Stomach (tissue), 9 donors: ENCODE measurements around the gene RPS5. TPM values are rescaled to one million over a fixed set of nuclear protein-coding genes. Genes with fewer than 3 reads are reported as not detected.

ENCODE experiments used
- DNase-seq, 2 donors: peaks; one replicate each; pipeline versions ENCODE4 v3.0.0 to v3.0.0-alpha.2; 2013 to 2019
- H3K27ac ChIP-seq, 5 donors: fragments of 200-600 bp in 4 of 5; sonication (generic) in 4 of 5; one replicate each; pipeline ENCODE4 v1.5.1; 2013 to 2019; ENCODE audit warnings: mild to moderate bottlenecking in 1 of 5, moderate library complexity in 1 of 5
- H3K27me3 ChIP-seq, 3 donors: fragments of 200-600 bp; sonication (generic); one replicate each; pipeline ENCODE4 v1.5.1; 2017 to 2019; ENCODE audit warnings: mixed run types in 1 of 3
- H3K36me3 ChIP-seq, 4 donors: fragments of 200-600 bp; sonication (generic); 1 replicate in 3 of 4; 2 replicates in 1 of 4; pipeline ENCODE4 v1.5.1; 2016 to 2019
- H3K4me1 ChIP-seq, 4 donors: fragments of 200-600 bp; sonication (generic); one replicate each; pipeline ENCODE4 v1.5.1; 2016 to 2019
- H3K4me3 ChIP-seq, 4 donors: fragments of 200-600 bp; sonication (generic) in 3 of 4; one replicate each; pipeline ENCODE4 v1.5.1; 2016 to 2019; ENCODE audit warnings: mild to moderate bottlenecking in 1 of 4
- H3K9me3 ChIP-seq, 4 donors: fragments of 200-600 bp; sonication (generic); one replicate each; pipeline ENCODE4 v1.5.1; 2016 to 2019
- EP300 ChIP-seq: sonication (generic); formaldehyde crosslinking; IDR thresholded peaks from one replicate; pipeline ENCODE4 v1.6.1; 2017; ENCODE audit warnings: antibody characterized with exemption
- POLR2A ChIP-seq, 4 donors: fragments of 450-650 bp; IDR thresholded peaks; one replicate each; pipeline ENCODE4 v1.6.1; 2016; ENCODE audit warnings: antibody characterized with exemption in 4 of 4, control low read depth in 2 of 4, mild to moderate bottlenecking in 1 of 4, moderate library complexity in 1 of 4
- POLR2AphosphoS5 ChIP-seq, 3 donors: sonication (generic); formaldehyde crosslinking; IDR thresholded peaks; one replicate each; pipeline ENCODE4 v1.6.1; 2016; ENCODE audit warnings: antibody characterized with exemption in 3 of 3
- WGBS, 5 donors: extraction: QIAGEN DNeasy Blood & Tissue Kit in 3 of 5; methylation state at CpG; one replicate each; pipeline versions ENCODE4 v1.1.5 to v1.1.7; 2013 to 2018; 5-methylcytosine and 5-hydroxymethylcytosine counted together
- intact Hi-C: fragments of 100-400 bp; cut with DNase I; formaldehyde crosslinking; loops from one replicate; pipeline ENCODE4 v1.15.1; 2023; ENCODE audit warnings: low total_unique reads
- polyA plus RNA-seq, 3 donors: library from polyadenylated mRNA; stranded (reverse); fragments of 200-250 nt; gene quantifications; one replicate each; pipeline ENCODE4 v1.2.3, GENCODE V29; 2013
- total RNA-seq, 5 donors: library from RNA; depleted of rRNA; stranded (reverse); fragments of >200 nt; gene quantifications; one replicate each; pipeline versions ENCODE4 v1.1.0 to v1.2.3, GENCODE V29; 2014 to 2016
- TF ChIP-seq, protein P1 (sequence below), 7 experiments: fragments of 450-650 bp in 4 of 7; fragments of 200-600 bp in 3 of 7; sonication (generic) in 3 of 7; IDR thresholded peaks; one replicate each; pipeline ENCODE4 v1.5.1; 2016 to 2019; ENCODE audit warnings: antibody characterized with exemption in 7 of 7, control low read depth in 2 of 7, mild to moderate bottlenecking in 1 of 7
- donor health status: healthy with polysubstance abuse.
- donor health status: Bipolar disorder and iron deficiency.
- donor health status: healthy.

Gene RPS5
- total and polyA plus RNA-seq, 8 donors, result 801 to 2,322 (median 1,502) TPM

DNA sequence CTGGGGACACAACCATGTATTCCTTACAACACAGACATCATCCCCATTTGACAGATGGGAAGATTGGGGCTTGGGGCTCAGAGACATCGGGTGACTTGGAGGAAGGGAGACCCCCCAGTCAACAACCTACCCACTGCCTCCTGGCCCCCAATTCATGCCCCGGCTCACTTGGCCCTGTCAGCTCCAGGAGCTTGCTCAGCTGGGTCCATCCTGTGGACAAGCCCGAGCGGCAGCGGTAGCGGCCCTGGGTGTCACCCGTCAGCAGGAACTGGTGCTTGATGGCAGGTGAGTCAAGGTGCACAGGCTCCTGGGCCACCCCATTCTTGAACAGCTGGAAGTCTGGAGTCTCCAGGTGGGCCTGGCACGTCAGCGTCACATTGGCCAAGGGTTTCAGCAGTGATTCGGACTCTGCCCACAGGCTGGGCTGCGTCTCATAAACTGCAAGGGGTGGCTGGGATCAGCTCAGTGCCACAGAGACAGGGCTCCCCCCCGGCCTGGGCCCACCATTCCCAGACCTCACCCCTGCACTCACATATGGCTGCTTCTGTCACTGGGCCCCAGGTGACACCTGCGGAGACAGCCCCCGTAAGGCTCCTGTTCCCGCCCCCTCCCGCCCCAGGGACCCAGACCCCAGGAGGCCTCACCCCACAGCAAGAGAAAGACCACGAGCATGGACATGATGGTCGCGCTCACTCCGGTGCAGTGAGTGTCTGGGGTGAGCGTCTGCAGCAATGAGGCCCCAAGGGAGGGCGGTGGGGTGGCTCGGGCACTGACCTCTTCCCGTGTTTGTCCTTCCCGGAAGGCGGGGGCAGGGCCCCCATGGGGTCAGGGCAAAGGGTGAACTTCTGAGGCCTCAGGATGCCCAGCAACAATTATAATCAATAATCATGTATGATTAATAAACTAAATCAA lies 34.1 kb upstream of the RPS5 start, which contains the start of gene A1BG:
A1BG (minus strand) TSS at position 733 of the 912 bp plus-strand sequence; CDS start at position 678, 55 bp downstream.
- Histone ChIP-seq H3K36me3 (peaks cover 0 to 7% (median 0%) of the 10 kb centered on the region in 4 donors), H3K9me3 (peaks cover 2 to 17% (median 12%) of the 10 kb centered on the region in 4 donors), H3K4me1 (peaks cover 12 to 49% (median 41%) of the 10 kb centered on the region in 4 donors), H3K27ac (no peak within 1 kb of the TSS), H3K27me3 (peaks cover 5 to 99% (median 35%) of the 10 kb centered on the region in 3 donors), H3K4me3 (no peak within 1 kb of the TSS)
- no peak for TF ChIP-seq EP300
- TF ChIP-seq POLR2A (IDR thresholded peaks at IDR 0.05), result no peak
- TF ChIP-seq POLR2AphosphoS5 (IDR thresholded peaks at IDR 0.05), result no peak
- TF ChIP-seq, protein P1, sequence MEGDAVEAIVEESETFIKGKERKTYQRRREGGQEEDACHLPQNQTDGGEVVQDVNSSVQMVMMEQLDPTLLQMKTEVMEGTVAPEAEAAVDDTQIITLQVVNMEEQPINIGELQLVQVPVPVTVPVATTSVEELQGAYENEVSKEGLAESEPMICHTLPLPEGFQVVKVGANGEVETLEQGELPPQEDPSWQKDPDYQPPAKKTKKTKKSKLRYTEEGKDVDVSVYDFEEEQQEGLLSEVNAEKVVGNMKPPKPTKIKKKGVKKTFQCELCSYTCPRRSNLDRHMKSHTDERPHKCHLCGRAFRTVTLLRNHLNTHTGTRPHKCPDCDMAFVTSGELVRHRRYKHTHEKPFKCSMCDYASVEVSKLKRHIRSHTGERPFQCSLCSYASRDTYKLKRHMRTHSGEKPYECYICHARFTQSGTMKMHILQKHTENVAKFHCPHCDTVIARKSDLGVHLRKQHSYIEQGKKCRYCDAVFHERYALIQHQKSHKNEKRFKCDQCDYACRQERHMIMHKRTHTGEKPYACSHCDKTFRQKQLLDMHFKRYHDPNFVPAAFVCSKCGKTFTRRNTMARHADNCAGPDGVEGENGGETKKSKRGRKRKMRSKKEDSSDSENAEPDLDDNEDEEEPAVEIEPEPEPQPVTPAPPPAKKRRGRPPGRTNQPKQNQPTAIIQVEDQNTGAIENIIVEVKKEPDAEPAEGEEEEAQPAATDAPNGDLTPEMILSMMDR (IDR thresholded peaks at IDR 0.05), result no peak
- intact Hi-C loops, result no loop called here
- WGBS, 5 donors, result 74 to 80% (median 78%) methylated on average over 12 to 26 of the region's 26 CpGs
- DNase-seq, result peak in 1 of 2 donors; percentile 2

DNA sequence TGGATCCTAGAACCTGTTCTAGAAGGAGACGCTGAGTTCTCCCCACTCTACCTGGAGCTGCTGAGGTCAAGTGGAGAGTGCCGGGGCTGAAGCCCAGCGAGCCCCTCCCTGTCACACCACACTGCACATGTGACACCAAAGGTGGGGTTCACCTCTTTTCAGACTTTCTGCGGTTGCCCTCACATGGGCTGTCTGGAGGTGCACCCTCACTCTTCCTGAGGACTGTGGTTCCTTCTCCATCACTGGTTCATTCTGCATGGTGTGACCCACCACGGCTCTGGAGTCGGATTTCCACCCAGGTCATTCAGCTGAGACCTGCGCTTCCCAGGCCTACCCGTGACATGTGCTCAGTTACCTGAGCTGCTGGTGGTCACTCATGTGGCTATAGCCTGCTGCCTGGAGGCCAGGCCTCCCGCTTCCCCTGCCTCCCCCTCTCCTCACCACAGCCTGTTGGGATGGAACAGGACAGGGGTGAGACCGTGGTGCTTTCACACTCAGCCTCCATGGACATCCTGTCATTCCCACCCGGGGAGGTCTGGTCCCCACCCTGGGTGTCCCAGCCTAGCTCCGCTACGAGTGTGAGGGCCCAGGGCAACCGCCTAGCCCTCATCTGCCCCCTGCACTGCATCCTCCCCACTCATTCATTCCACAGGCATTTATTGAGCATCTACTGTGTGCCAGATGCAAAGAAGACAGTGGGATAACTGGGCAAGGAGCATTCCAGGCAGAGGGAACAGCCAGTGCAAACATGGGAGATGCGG lies 33.2 kb upstream of the RPS5 start:
- 85 to 89% (median 86%) methylated on average over 11 to 15 of the region's 15 CpGs for WGBS, 5 donors
- Histone ChIP-seq H3K27ac (no peak overlapping the region), H3K27me3 (peaks cover 5 to 93% (median 34%) of the 10 kb centered on the region in 3 donors), H3K9me3 (peaks cover 2 to 17% (median 12%) of the 10 kb centered on the region in 4 donors), H3K36me3 (peaks cover 0 to 7% (median 0%) of the 10 kb centered on the region in 4 donors), H3K4me1 (peaks cover 12 to 42% (median 38%) of the 10 kb centered on the region in 4 donors), H3K4me3 (no peak overlapping the region)
- intact Hi-C loops, result no loop called here
- no peak for DNase-seq
- TF ChIP-seq EP300 (no peak), POLR2A (IDR thresholded peaks at IDR 0.05) (no peak), POLR2AphosphoS5 (IDR thresholded peaks at IDR 0.05) (no peak)
- TF ChIP-seq, protein P1 (IDR thresholded peaks at IDR 0.05), result no peak

DNA sequence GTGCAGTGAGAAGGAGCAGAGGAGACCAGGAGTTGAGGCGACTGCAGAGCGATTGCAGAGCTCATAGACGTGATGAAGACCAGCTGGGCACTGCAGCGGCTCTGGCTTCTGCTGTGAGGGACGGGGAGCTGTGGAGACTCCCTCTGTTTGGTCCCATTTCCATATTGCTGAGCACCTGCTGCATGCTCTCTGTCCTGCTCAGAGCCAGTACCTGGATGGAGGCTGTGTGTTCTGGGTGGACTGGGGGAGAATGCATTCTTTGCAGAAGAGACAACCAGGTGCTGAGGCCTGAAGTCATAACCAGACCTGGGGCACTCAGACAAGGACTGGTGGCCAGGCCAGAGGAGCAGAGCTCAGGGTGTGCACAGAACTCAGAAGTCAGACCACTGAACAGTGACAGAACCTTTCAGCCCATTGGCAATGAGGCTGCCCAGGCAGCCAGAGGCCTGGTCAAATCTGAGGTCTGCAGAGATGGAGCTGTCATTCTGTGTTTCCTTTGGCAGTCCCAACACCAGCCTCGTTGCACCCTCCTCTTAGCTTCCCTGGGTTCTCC lies 32.5 kb upstream of the RPS5 start:
- Histone ChIP-seq H3K36me3 (peaks cover 0 to 7% (median 0%) of the 10 kb centered on the region in 4 donors), H3K4me1 (peaks cover 12 to 40% (median 34%) of the 10 kb centered on the region in 4 donors), H3K27me3 (peaks cover 5 to 86% (median 29%) of the 10 kb centered on the region in 3 donors), H3K4me3 (no peak overlapping the region), H3K27ac (no peak overlapping the region), H3K9me3 (peaks cover 2 to 17% (median 12%) of the 10 kb centered on the region in 4 donors)
- 70 to 88% (median 75%) methylated on average over 6 of the region's 6 CpGs for WGBS, 5 donors
- no peak for DNase-seq
- TF ChIP-seq, protein P1 (IDR thresholded peaks at IDR 0.05), result no peak
- TF ChIP-seq POLR2A (IDR thresholded peaks at IDR 0.05) (no peak), EP300 (no peak), POLR2AphosphoS5 (IDR thresholded peaks at IDR 0.05) (no peak)
- intact Hi-C loops, result no loop called here
